Measurements from ENCODE around the gene SMPDL3B.

DNA sequence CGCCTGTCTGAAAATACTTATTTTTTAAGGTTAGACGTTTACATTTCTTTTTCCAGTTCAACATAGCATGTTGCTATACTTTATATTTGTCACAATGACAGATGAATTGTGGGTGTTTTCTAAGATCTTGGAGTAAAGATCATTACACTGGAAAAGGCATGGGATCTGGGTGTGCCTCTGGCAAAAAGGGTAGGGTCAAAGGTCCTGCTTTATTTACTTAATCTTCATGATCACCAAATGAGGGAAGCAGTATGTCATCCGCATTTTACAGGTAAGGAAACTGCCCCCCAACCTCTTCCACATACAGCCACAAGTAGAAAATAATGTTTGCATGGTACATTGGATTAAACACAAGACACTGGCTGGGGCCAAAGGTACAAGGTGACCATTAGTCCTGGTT, 12.5 kb upstream of the SMPDL3B start:
- TF ChIP-seq, protein P1, sequence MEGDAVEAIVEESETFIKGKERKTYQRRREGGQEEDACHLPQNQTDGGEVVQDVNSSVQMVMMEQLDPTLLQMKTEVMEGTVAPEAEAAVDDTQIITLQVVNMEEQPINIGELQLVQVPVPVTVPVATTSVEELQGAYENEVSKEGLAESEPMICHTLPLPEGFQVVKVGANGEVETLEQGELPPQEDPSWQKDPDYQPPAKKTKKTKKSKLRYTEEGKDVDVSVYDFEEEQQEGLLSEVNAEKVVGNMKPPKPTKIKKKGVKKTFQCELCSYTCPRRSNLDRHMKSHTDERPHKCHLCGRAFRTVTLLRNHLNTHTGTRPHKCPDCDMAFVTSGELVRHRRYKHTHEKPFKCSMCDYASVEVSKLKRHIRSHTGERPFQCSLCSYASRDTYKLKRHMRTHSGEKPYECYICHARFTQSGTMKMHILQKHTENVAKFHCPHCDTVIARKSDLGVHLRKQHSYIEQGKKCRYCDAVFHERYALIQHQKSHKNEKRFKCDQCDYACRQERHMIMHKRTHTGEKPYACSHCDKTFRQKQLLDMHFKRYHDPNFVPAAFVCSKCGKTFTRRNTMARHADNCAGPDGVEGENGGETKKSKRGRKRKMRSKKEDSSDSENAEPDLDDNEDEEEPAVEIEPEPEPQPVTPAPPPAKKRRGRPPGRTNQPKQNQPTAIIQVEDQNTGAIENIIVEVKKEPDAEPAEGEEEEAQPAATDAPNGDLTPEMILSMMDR (IDR thresholded peaks at IDR 0.05; ENCODE audit: low read depth, low read length, poor library complexity, severe bottlenecking), result no peak
- no peak for TF ChIP-seq EZH2phosphoT487 (IDR thresholded peaks at IDR 0.05; ENCODE audit: borderline replicate concordance, low read length)
